Neural crest cell (in vitro differentiated cells): Measurements from ENCODE around the gene MYL7. TPM values are rescaled to one million over a fixed set of nuclear protein-coding genes. Genes with fewer than 3 reads are reported as not detected.
A peak's percentile ranks its signal among the peaks of the same experiment; 100 is the strongest.

Experiments
- DNase-seq: peaks from one replicate; pipeline ENCODE4 v3.0.0; 2021; ENCODE audit warnings: low read depth, mixed read lengths, low spot score
- H3K27ac Mint-ChIP-seq: one replicate; pipeline ENCODE4 v1.8.0; 2021; ENCODE audit warnings: mild to moderate bottlenecking, mixed read lengths; ENCODE audit not compliant: unreplicated experiment
- H3K27me3 Mint-ChIP-seq: 2 replicates; pipeline ENCODE4 v1.8.0; 2021; ENCODE audit warnings: low read depth, mild to moderate bottlenecking, mixed read lengths
- H3K36me3 Mint-ChIP-seq: 2 replicates; pipeline ENCODE4 v1.8.0; 2021; ENCODE audit warnings: low read depth, mild to moderate bottlenecking, mixed read lengths
- H3K4me1 Mint-ChIP-seq: 2 replicates; pipeline ENCODE4 v1.8.0; 2021; ENCODE audit warnings: mixed read lengths
- H3K4me3 Mint-ChIP-seq: one replicate; pipeline ENCODE4 v1.8.0; 2021; ENCODE audit warnings: mild to moderate bottlenecking, mixed read lengths
- H3K9me3 Mint-ChIP-seq: 2 replicates; pipeline ENCODE4 v1.8.0; 2021; ENCODE audit warnings: mixed read lengths
- CTCF ChIP-seq: fragments of 200-600 bp; sonication (generic); conservative IDR thresholded peaks from 2 replicates; pipeline ENCODE4 v1.5.0; 2021; ENCODE audit warnings: antibody characterized with exemption, mild to moderate bottlenecking
- total RNA-seq: library from RNA; stranded (reverse); gene quantifications from 2 replicates; pipeline ENCODE4 v1.2.1, GENCODE V29; 2021

The MYL7 gene
- total RNA-seq, 1 donor from 2014 or later, result not detected

DNA sequence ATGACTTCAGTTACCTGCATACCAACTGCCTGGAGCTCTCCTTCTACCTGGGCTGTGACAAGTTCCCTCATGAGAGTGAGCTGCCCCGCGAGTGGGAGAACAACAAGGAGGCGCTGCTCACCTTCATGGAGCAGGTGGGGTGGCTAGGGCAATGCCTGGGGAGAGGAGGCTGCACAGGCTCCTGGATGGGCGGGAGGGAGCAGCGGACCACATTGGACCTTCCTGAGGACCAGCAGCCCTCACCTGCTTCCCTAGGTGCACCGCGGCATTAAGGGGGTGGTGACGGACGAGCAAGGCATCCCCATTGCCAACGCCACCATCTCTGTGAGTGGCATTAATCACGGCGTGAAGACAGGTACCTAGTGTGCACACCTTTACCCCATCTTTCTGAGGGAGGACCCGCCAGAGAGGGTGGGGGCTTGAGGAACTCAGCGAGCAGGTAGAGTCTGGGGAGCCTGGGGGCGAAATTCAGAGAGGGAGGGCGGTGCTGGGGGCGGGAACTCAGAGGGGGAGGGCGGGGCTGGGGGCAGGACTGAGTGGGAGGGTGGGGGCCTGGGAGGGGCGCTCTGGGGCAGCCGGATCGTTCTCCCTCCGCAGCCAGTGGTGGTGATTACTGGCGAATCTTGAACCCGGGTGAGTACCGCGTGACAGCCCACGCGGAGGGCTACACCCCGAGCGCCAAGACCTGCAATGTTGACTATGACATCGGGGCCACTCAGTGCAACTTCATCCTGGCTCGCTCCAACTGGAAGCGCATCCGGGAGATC lies 28.0 kb downstream of the MYL7 start:
- Mint-ChIP-seq H3K27ac (no peak overlapping the region), H3K36me3 (peaks cover 12% of the 10 kb centered on the region), H3K4me1 (no peaks in the 10 kb centered on the region), H3K4me3 (no peak overlapping the region), H3K27me3 (no peaks in the 10 kb centered on the region), H3K9me3 (no peaks in the 10 kb centered on the region)
- no peak for DNase-seq
- no peak for TF ChIP-seq CTCF

DNA sequence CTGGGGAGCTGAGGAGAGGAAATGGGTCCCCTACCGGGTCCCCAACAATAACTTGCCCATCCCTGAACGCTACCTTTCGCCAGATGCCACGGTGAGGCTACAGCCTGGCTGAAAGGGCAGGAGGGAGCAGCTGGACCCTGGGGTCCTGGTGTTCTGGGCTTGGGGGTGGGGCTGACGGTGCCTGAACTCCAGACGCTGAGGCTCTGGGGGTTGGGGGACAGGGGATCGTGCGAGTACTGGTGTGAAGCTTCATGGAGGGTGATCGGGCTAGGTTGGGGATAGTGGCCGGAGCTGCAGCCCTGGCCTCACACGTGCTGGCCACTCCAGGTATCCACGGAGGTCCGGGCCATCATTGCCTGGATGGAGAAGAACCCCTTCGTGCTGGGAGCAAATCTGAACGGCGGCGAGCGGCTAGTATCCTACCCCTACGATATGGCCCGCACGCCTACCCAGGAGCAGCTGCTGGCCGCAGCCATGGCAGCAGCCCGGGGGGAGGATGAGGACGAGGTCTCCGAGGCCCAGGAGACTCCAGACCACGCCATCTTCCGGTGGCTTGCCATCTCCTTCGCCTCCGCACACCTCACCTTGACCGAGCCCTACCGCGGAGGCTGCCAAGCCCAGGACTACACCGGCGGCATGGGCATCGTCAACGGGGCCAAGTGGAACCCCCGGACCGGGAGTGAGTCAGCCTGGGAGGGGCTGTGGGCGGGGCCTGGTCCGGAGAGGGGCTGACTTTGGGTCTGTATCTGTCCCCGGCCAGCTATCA lies 28.7 kb downstream of the MYL7 start:
- Mint-ChIP-seq H3K9me3 (no peaks in the 10 kb centered on the region), H3K27me3 (no peaks in the 10 kb centered on the region), H3K27ac (no peak overlapping the region), H3K4me3 (no peak overlapping the region), H3K36me3 (peaks cover 9% of the 10 kb centered on the region), H3K4me1 (no peaks in the 10 kb centered on the region)
- DNase-seq, result no peak
- no peak for TF ChIP-seq CTCF

- H3K27me3 Mint-ChIP-seq, result no peaks in the 10 kb centered on the region
- TF ChIP-seq CTCF, result no peak
- H3K4me3 Mint-ChIP-seq, result peak overlapping the region; percentile 12
- no peaks in the 10 kb centered on the region for H3K9me3 Mint-ChIP-seq
- no peak for DNase-seq
- no peak overlapping the region for H3K27ac Mint-ChIP-seq
- peaks cover 9% of the 10 kb centered on the region for H3K36me3 Mint-ChIP-seq
- no peaks in the 10 kb centered on the region for H3K4me1 Mint-ChIP-seq
Measured at GRCh38 chr7:44111761-44112160, 29.4 kb downstream of the MYL7 start.

DNA sequence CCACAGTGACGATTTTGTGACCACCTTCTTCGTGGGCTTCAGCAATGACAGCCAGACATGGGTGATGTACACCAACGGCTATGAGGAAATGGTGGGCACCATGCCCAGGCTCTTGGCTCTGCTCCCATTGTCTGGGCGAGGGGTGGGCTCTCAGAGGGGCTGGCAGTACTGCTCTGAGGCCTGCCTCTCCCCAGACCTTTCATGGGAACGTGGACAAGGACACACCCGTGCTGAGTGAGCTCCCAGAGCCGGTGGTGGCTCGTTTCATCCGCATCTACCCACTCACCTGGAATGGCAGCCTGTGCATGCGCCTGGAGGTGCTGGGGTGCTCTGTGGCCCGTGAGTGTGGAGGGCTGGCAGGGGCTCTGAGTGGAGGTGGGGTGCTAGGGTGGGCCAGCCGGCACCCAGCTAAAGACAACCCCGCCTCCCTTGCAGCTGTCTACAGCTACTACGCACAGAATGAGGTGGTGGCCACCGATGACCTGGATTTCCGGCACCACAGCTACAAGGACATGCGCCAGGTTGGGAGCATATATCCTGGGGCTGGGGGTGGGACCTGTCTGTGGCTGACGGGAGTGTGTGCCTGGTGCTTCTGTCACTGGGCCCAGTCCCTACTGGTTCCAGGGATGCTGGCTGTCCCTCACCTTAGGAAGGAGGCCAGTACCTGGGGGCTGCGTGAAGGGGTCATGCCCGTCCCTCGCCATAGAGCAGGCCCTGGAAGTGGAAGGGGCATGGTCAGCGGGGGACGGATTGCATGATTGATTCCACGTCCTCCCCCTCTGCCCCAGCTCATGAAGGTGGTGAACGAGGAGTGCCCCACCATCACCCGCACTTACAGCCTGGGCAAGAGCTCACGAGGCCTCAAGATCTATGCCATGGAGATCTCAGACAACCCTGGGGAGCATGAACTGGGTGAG lies 30.2 kb downstream of the MYL7 start:
- Mint-ChIP-seq H3K36me3 (peaks cover 12% of the 10 kb centered on the region), H3K27ac (no peak overlapping the region), H3K27me3 (no peaks in the 10 kb centered on the region), H3K4me3 (peak overlapping the region; percentile 12), H3K4me1 (peaks cover 4% of the 10 kb centered on the region), H3K9me3 (no peaks in the 10 kb centered on the region)
- TF ChIP-seq CTCF, result no peak
- no peak for DNase-seq

GRCh38 chr7:44109991-44110390 lies 31.1 kb downstream of the MYL7 start:
- Mint-ChIP-seq H3K4me3 (no peak overlapping the region), H3K4me1 (peaks cover 14% of the 10 kb centered on the region), H3K36me3 (peaks cover 12% of the 10 kb centered on the region), H3K9me3 (no peaks in the 10 kb centered on the region), H3K27ac (no peak overlapping the region), H3K27me3 (no peaks in the 10 kb centered on the region)
- no peak for DNase-seq
- TF ChIP-seq CTCF, result no peak
